Mesothelial cell of epicardium (in vitro differentiated cells): Measurements from ENCODE around the gene PUS7L. TPM values are rescaled to one million over a fixed set of nuclear protein-coding genes. Genes with fewer than 3 reads are reported as not detected.
"Not testable (repeated sequence)": the region's sequence is repeated elsewhere in the genome, so short reads cannot be mapped to it uniquely, and the experiment has no call there.

ENCODE experiments used
- DNase-seq, 2 experiments: peaks; one replicate each; pipeline ENCODE4 v3.0.0; 2021; ENCODE audit warnings: low spot score in 2 of 2; ENCODE audit not compliant: unreplicated experiment in 2 of 2
- H3K27ac Mint-ChIP-seq: 2 replicates; pipeline ENCODE4 v1.8.0; 2021; ENCODE audit warnings: mixed read lengths
- H3K27me3 Mint-ChIP-seq: 2 replicates; pipeline ENCODE4 v1.8.0; 2021; ENCODE audit warnings: low read depth, mixed read lengths
- H3K36me3 Mint-ChIP-seq: 2 replicates; pipeline ENCODE4 v1.8.0; 2021; ENCODE audit warnings: mixed read lengths
- H3K4me1 Mint-ChIP-seq: 2 replicates; pipeline ENCODE4 v1.8.0; 2021; ENCODE audit warnings: mixed read lengths
- H3K4me3 Mint-ChIP-seq: 2 replicates; pipeline ENCODE4 v1.8.0; 2021; ENCODE audit warnings: mild to moderate bottlenecking, moderate library complexity, mixed read lengths
- H3K9me3 Mint-ChIP-seq: 2 replicates; pipeline ENCODE4 v1.8.0; 2021; ENCODE audit warnings: mixed read lengths
- CTCF ChIP-seq: fragments of 200-600 bp; sonication (generic); IDR thresholded peaks from one replicate; pipeline ENCODE4 v1.5.0; 2021; ENCODE audit warnings: antibody characterized with exemption; ENCODE audit not compliant: unreplicated experiment
- total RNA-seq: library from RNA; stranded (reverse); gene quantifications from 3 replicates; pipeline ENCODE4 v1.2.1, GENCODE V29; 2021

Gene PUS7L
- total RNA-seq, 1 donor from 2014 or later = 10.6 TPM

- no peak for DNase-seq
- H3K27ac Mint-ChIP-seq = no peak overlapping the region
- no peak for TF ChIP-seq CTCF
- H3K4me1 Mint-ChIP-seq = no peaks in the 10 kb centered on the region
- no peaks in the 10 kb centered on the region for H3K27me3 Mint-ChIP-seq
- H3K36me3 Mint-ChIP-seq = peaks cover 15% of the 10 kb centered on the region
- H3K4me3 Mint-ChIP-seq = no peak overlapping the region
- peaks cover 6% of the 10 kb centered on the region for H3K9me3 Mint-ChIP-seq
Measured at GRCh38 chr12:43728698-43729097, 29.9 kb downstream of the PUS7L start.

- H3K36me3 Mint-ChIP-seq = peaks cover 15% of the 10 kb centered on the region
- H3K9me3 Mint-ChIP-seq = peaks cover 6% of the 10 kb centered on the region
- H3K27ac Mint-ChIP-seq = no peak overlapping the region
- no peak overlapping the region for H3K4me3 Mint-ChIP-seq
- H3K4me1 Mint-ChIP-seq = no peaks in the 10 kb centered on the region
- peak; percentile 55 for TF ChIP-seq CTCF
- DNase-seq = no peak
- H3K27me3 Mint-ChIP-seq = no peaks in the 10 kb centered on the region
Measured at GRCh38 chr12:43728117-43728516, 30.5 kb downstream of the PUS7L start.

GRCh38 chr12:43723134-43723533 is 35.5 kb downstream of the PUS7L start:
- no peak overlapping the region for H3K4me3 Mint-ChIP-seq
- peaks cover 15% of the 10 kb centered on the region for H3K36me3 Mint-ChIP-seq
- H3K27me3 Mint-ChIP-seq = no peaks in the 10 kb centered on the region
- H3K27ac Mint-ChIP-seq = no peak overlapping the region
- peaks cover 6% of the 10 kb centered on the region for H3K9me3 Mint-ChIP-seq
- no peaks in the 10 kb centered on the region for H3K4me1 Mint-ChIP-seq
- no peak for TF ChIP-seq CTCF
- DNase-seq = no peak

GRCh38 chr12:43722621-43723020 is 36.0 kb downstream of the PUS7L start:
- Mint-ChIP-seq H3K4me3 (no peak overlapping the region), H3K9me3 (peaks cover 6% of the 10 kb centered on the region), H3K4me1 (no peaks in the 10 kb centered on the region), H3K27me3 (no peaks in the 10 kb centered on the region), H3K27ac (no peak overlapping the region), H3K36me3 (peaks cover 15% of the 10 kb centered on the region)
- TF ChIP-seq CTCF = no peak
- no peak for DNase-seq

GRCh38 chr12:43711348-43711747 is 47.2 kb downstream of the PUS7L start:
- no peak overlapping the region for H3K27ac Mint-ChIP-seq
- peaks cover 2% of the 10 kb centered on the region for H3K36me3 Mint-ChIP-seq
- no peak for TF ChIP-seq CTCF
- H3K27me3 Mint-ChIP-seq = no peaks in the 10 kb centered on the region
- H3K4me1 Mint-ChIP-seq = no peaks in the 10 kb centered on the region
- no peak overlapping the region for H3K4me3 Mint-ChIP-seq
- no peak for DNase-seq
- H3K9me3 Mint-ChIP-seq = peaks cover 28% of the 10 kb centered on the region

- not testable (repeated sequence) for H3K27me3 Mint-ChIP-seq
- Mint-ChIP-seq H3K9me3 (peaks cover 28% of the 10 kb centered on the region), H3K4me1 (peaks cover 13% of the 10 kb centered on the region)
Measured at GRCh38 chr12:43703772-43704171, 54.8 kb downstream of the PUS7L start.

GRCh38 chr12:43701194-43701593 is 57.4 kb downstream of the PUS7L start:
- peaks cover 13% of the 10 kb centered on the region for H3K4me1 Mint-ChIP-seq
- not testable (repeated sequence) for H3K9me3 Mint-ChIP-seq, H3K36me3 Mint-ChIP-seq, H3K27me3 Mint-ChIP-seq, H3K4me3 Mint-ChIP-seq, DNase-seq, H3K27ac Mint-ChIP-seq

More at GRCh38 chr12:43703772-43704171, 54.8 kb downstream of the PUS7L start:
- not testable (repeated sequence) for H3K4me3 Mint-ChIP-seq, DNase-seq, H3K27ac Mint-ChIP-seq, H3K36me3 Mint-ChIP-seq
